Neuron (in vitro differentiated cells): ENCODE results near the gene POU2F1.
"Not testable (repeated sequence)": the region's sequence is repeated elsewhere in the genome, so short reads cannot be mapped to it uniquely, and the experiment has no call there.

Source experiments
- H2AFZ ChIP-seq: one replicate; pipeline ENCODE4 v1.6.1; 2013; ENCODE audit warnings: low read depth, mild to moderate bottlenecking, inconsistent platforms, low read length, moderate library complexity
- H3K27me3 ChIP-seq: one replicate; pipeline ENCODE4 v1.6.1; 2013; ENCODE audit warnings: low read length; ENCODE audit not compliant: insufficient read depth
- H3K36me3 ChIP-seq: one replicate; pipeline ENCODE4 v1.6.1; 2013; ENCODE audit warnings: low read length; ENCODE audit not compliant: insufficient read depth
- H3K4me1 ChIP-seq: one replicate; pipeline ENCODE4 v1.6.1; 2013; ENCODE audit warnings: low read length; ENCODE audit not compliant: insufficient read depth
- H3K4me3 ChIP-seq: 2 replicates; pipeline ENCODE4 v1.5.1; 2013; ENCODE audit warnings: mild to moderate bottlenecking, low read length, moderate library complexity
- H3K9me3 ChIP-seq: one replicate; pipeline ENCODE4 v1.6.1; 2013; ENCODE audit warnings: low read length

The POU2F1 gene

GRCh38 chr1:167297222-167298214 is 76.8 kb downstream of the POU2F1 start:
- no peaks in the 10 kb centered on the region for H3K27me3 ChIP-seq
- H2AFZ ChIP-seq, result no peak overlapping the region
- H3K4me1 ChIP-seq, result peaks cover 13% of the 10 kb centered on the region
- no peak overlapping the region for H3K4me3 ChIP-seq
- no peaks in the 10 kb centered on the region for H3K36me3 ChIP-seq
- peaks cover 2% of the 10 kb centered on the region for H3K9me3 ChIP-seq

DNA sequence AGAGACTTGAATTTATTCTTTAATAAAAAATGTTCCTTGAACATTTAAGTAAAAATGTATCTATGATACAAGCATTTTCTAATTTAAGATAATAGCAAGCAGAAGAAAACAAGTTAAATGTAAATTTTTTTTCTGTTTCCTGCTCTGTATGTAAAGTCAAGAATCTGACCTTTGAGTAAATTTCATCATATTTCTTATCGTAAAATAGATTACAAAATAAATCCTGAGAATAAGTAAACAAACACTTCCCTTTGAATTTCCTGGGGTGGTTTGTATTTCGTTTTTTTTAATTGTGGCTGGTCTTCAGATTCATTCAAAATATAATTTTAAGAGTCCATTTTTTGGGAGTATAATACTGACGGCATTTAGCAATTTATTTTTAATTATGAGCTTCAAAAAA is 77.6 kb downstream of the POU2F1 start:
- Histone ChIP-seq H3K4me1 (peaks cover 13% of the 10 kb centered on the region), H3K27me3 (no peaks in the 10 kb centered on the region), H3K9me3 (no peaks in the 10 kb centered on the region), H3K36me3 (no peaks in the 10 kb centered on the region), H3K4me3 (no peak overlapping the region), H2AFZ (no peak overlapping the region)

- no peaks in the 10 kb centered on the region for H3K27me3 ChIP-seq
- peaks cover 12% of the 10 kb centered on the region for H3K4me1 ChIP-seq
- no peak overlapping the region for H2AFZ ChIP-seq
- H3K36me3 ChIP-seq, result no peaks in the 10 kb centered on the region
- no peaks in the 10 kb centered on the region for H3K9me3 ChIP-seq
- H3K4me3 ChIP-seq, result no peak overlapping the region
Measured at GRCh38 chr1:167301355-167301754, 80.7 kb downstream of the POU2F1 start.

- Histone ChIP-seq H3K4me3 (no peak overlapping the region), H3K27me3 (no peaks in the 10 kb centered on the region), H3K4me1 (peaks cover 2% of the 10 kb centered on the region), H3K36me3 (no peaks in the 10 kb centered on the region), H2AFZ (no peak overlapping the region), H3K9me3 (no peaks in the 10 kb centered on the region)
Measured at GRCh38 chr1:167304165-167304564, 83.5 kb downstream of the POU2F1 start.

DNA sequence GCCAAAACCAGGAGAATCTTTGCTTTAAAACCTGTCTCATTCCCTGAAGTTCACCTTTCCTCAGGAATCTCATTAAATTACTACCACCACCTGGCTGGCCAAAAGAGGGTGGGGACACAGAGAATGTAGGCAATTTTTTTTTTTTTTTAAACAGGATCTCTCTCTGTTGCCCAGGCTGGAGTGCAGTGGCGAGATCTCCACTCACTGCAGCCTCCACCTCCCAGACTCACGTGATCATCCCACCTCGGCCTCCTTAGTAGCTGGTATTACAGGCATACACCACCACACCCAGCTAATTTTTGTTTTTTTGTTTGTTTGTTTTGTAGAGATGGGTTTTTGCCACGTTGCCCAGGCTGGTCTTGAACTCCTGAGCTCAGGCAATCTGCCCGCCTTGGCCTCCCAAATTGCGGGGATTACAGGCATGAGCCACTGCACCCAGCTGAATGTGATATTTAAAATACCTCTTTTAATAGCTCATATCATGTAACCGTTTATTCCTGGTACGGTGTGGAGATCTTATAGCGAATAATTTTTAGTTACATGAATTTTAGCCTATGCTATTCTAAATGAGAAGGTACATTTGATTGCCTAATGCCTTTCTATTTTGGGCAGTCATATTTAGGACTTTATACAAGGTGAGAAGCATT is 84.5 kb downstream of the POU2F1 start:
- H3K4me1 ChIP-seq, result peaks cover 2% of the 10 kb centered on the region
- no peak overlapping the region for H2AFZ ChIP-seq
- no peaks in the 10 kb centered on the region for H3K9me3 ChIP-seq
- H3K27me3 ChIP-seq, result no peaks in the 10 kb centered on the region
- H3K36me3 ChIP-seq, result no peaks in the 10 kb centered on the region
- H3K4me3 ChIP-seq, result no peak overlapping the region

DNA sequence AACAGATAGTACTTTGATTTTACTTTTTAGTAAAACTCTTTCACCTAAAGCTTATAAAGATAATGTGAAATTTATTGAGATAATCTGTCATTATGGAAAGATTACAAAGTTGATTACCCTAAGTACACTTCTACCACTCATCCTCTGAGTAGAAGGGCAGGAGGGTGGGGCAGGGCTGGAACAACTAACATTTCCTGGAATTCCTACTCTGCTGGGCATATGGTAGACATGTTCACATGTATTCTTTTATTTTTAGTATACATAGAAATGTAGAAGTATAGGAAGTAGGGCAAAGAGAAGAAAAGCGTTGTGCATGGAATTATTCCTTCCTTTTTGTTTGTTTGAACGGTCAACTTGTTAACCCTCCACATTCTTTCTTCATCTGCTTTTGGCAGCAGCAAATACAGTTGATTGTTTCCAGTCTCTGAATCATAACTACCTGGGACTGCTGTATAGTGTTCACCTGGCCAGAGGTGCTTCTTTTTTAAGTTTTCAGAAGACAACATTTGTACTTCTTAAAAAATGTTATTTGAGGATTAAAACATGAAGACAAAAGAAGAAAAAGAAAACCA is 85.1 kb downstream of the POU2F1 start:
- no peaks in the 10 kb centered on the region for H3K9me3 ChIP-seq

GRCh38 chr1:167310732-167311131 is 90.0 kb downstream of the POU2F1 start:
- Histone ChIP-seq H2AFZ (no peak overlapping the region), H3K4me3 (no peak overlapping the region), H3K4me1 (peaks cover 6% of the 10 kb centered on the region), H3K36me3 (no peaks in the 10 kb centered on the region), H3K27me3 (no peaks in the 10 kb centered on the region), H3K9me3 (peaks cover 2% of the 10 kb centered on the region)

More for the DNA sequence above, 85.1 kb downstream of the POU2F1 start:
- H3K4me1 ChIP-seq, result peaks cover 8% of the 10 kb centered on the region
- no peak overlapping the region for H2AFZ ChIP-seq
- no peaks in the 10 kb centered on the region for H3K36me3 ChIP-seq
- H3K4me3 ChIP-seq, result no peak overlapping the region
- H3K27me3 ChIP-seq, result no peaks in the 10 kb centered on the region

DNA sequence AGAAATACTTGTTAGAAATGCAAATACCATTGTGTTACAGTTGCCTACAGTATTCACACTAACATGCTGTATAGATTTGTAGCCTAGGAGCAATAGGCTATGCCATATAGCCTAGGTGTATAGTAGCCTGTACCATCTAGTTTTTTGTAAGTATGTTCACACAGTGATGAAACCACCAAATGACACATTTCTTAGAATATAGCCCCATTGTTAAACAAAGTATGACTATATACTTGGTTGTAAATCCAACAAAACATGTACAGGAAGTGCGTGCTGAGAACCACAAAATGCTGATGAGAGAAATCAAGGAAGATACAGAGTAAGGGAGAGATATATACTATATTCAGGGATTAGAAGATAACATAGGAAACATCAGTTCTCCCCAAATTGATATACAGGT is 92.2 kb downstream of the POU2F1 start:
- Histone ChIP-seq H3K4me1 (peaks cover 6% of the 10 kb centered on the region), H3K4me3 (no peak overlapping the region), H3K27me3 (no peaks in the 10 kb centered on the region), H2AFZ (no peak overlapping the region), H3K9me3 (peaks cover 10% of the 10 kb centered on the region), H3K36me3 (no peaks in the 10 kb centered on the region)

DNA sequence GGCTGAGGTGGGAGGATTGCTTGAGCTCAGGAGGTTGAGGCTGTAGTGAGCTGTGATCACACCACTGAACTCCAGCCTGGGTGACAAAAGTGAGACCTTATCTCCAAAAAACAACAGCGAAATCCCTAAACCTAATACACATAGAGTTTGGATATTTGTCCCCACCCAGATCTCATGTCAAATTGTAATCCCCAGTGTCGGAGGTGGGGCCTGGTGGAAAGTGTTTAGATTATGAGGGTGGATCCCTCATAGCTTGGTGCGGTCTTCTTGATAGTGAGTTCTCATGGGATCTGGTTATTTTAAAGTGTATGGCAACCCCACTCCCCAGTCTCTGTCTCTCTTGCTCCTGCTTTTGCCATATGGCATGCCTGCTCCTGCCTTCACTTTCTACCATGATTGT is 94.0 kb downstream of the POU2F1 start:
- Histone ChIP-seq H3K27me3 (no peaks in the 10 kb centered on the region), H3K4me1 (peaks cover 6% of the 10 kb centered on the region), H3K36me3 (peaks cover 2% of the 10 kb centered on the region), H3K9me3 (peaks cover 10% of the 10 kb centered on the region), H2AFZ (no peak overlapping the region), H3K4me3 (no peak overlapping the region)

- no peak overlapping the region for H2AFZ ChIP-seq
- H3K4me3 ChIP-seq, result no peak overlapping the region
- H3K36me3 ChIP-seq, result peaks cover 2% of the 10 kb centered on the region
- H3K9me3 ChIP-seq, result peaks cover 13% of the 10 kb centered on the region
- H3K27me3 ChIP-seq, result no peaks in the 10 kb centered on the region
- no peaks in the 10 kb centered on the region for H3K4me1 ChIP-seq
Measured at GRCh38 chr1:167317463-167317862, 96.8 kb downstream of the POU2F1 start.

DNA sequence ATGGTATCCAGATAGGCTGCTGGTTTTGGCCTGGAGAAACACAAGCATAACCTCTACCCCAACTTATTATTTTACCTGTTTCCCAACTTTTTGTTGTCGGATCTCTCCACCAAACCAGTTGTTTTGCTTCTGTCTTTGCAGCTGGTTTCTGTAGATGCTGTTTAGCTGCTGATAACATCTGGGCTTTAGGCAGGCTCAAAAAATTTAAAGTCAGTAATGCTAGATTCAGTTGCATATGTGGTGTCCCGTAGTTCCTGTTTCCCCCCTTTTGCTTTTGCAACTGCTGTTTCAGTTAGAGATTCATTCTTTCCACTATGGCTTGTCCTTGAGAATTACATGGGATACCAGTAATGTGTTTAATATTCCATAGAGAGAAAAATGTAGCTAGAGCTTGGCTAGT is 98.5 kb downstream of the POU2F1 start:
- not testable (repeated sequence) for H2AFZ ChIP-seq, H3K4me3 ChIP-seq, H3K36me3 ChIP-seq, H3K27me3 ChIP-seq, H3K4me1 ChIP-seq
- peaks cover 20% of the 10 kb centered on the region for H3K9me3 ChIP-seq

DNA sequence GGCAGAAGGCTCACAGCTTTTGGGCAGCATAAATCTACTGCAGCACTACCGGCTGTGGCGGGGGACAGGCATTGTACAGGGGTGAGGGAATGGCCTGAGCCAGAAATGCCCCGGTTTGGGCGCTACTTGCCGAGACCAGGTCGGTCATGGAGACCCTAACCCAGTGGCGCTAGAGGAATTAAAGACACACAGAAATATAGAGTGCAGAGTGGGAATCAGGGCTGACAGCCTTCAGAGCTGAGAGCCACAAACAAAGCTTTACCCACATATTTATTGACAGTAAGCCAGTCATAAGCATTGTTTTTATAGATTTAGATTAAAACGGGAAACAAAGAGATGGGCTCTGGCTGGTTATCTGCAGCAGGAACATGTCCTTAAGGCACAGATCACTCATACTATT is 101.8 kb downstream of the POU2F1 start:
- H2AFZ ChIP-seq, result no peak overlapping the region
- peaks cover 12% of the 10 kb centered on the region for H3K9me3 ChIP-seq
- H3K27me3 ChIP-seq, result no peaks in the 10 kb centered on the region
- H3K4me1 ChIP-seq, result peaks cover 5% of the 10 kb centered on the region
- peaks cover 4% of the 10 kb centered on the region for H3K36me3 ChIP-seq
- no peak overlapping the region for H3K4me3 ChIP-seq

- Histone ChIP-seq H3K4me1 (peaks cover 32% of the 10 kb centered on the region), H2AFZ (no peak overlapping the region), H3K9me3 (peaks cover 10% of the 10 kb centered on the region), H3K27me3 (no peaks in the 10 kb centered on the region), H3K36me3 (peaks cover 2% of the 10 kb centered on the region), H3K4me3 (no peak overlapping the region)
Measured at GRCh38 chr1:167325151-167325550, 104.5 kb downstream of the POU2F1 start.
